Dedifferentiated amniotic fluid mesenchymal stem cell (primary cell): ENCODE data around the gene KCTD8.
A peak's percentile ranks its signal among the peaks of the same experiment; 100 is the strongest.

Experiments
- DNase-seq: peaks from one replicate; pipeline ENCODE4 v3.0.0-alpha.2; 2016; ENCODE audit errors: extremely low spot score

KCTD8 gene

DNA sequence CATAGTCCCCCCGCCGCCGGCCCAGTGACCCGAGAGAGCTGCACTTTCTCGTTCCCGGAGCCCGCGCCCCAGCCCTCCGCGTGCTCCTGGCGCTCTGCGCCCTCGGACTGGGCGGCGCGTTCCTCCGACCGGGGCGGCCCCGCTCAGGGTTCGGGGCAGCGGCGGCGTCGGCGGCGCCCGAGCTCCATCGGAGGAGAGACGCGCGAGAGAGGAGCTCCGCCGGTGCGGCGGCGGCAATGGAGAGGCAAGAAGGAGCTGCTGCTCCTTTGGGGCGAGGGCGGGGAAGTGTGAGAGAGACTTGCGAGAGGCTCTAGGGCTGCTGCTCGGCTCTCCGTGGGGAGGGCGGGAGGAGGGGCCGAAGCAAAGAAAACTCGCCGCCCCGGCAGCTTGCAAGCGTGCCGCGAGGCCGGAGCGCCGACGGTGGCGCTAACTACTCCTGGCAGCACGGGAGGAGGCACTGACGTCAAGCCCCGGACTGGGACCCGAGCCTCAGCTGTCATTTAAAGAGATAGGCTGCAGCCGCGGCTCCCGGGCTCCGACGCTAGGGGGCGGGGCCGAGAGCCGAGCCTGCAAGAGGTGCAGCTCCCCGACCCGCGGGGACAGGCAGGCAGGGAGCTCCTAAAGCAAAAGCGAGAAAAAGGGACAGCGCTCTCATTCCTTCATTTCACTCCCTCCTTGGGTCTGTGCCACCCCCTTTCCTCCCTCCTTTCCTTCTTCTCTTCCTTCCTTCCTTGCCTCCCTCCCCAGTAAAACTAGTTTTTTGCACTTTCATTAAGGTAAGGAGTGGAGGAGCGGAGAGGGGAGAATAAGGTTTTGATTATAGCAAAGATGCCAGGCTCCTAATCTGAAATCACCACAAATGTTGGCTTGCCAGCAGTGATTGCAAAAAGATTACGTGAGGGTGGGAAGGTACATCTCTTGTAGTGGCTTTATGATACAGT, at the start of gene KCTD8:
Gene KCTD8 (minus strand): TSS at position 289 of the 941 bp plus-strand sequence.
- peak; percentile 17 for DNase-seq

DNA sequence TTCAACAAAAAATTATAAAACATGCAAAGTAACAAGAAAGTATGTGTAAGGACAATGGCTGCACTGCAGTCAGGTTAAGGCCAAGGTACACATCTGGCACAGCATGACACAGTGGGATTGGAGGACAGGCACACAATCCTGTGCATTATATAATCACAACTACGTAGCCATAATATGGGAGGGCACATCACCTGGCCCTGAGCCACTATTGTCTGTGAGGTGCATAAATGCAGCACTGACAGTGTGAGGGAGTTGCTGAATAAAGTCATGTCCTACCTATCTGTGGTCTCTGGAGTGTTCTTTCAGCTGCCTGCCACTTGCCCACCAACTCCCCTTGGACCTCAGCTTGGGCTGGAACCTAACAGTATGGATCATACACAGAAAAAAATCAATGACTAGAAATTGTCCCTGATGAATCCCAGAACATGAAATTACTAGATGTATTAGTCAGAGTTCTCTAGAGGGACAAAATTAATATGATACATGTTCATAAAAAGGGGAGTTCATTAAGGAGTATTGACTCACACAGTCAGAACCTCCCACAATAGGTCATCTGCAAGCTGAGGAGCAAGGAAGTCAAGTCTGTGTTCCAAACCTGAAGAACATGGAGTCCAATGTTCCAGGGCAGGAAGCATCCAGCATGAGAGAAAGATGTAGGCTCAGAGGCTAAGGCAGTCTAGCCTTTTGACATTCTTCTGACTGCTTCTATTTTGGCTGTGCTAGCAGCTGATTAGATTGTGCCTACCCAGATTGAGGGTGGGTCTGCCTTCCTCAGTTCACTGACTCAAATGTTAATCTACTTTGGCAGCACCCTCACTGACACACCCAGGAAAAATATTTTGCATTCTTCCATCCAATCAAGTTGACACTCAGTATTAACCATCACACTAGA, 46.4 kb upstream of the KCTD8 start:
- DNase-seq: no peak

- DNase-seq: no peak
These were observed 45.3 kb upstream of the KCTD8 start for GRCh38 chr4:44493924-44494323.

DNA sequence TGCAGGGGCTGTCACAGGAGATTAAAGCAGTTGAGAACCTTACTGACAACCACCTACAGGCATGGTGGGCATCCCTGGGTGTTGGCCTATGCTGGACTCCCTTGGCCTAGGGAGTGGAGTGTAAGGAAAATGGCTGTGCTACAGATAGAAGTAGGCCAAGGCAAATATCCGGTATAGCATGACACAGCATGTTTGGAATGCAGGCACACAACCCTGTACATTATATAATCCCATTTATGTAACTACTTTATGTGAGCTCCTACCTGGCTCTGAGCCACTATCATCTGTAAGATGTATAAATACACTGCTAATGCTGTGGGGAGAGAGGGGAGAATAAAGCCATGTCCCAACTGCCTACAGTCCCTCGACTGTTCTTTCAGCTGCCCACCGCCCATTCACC, 38.7 kb upstream of the KCTD8 start:
- no peak for DNase-seq

DNA sequence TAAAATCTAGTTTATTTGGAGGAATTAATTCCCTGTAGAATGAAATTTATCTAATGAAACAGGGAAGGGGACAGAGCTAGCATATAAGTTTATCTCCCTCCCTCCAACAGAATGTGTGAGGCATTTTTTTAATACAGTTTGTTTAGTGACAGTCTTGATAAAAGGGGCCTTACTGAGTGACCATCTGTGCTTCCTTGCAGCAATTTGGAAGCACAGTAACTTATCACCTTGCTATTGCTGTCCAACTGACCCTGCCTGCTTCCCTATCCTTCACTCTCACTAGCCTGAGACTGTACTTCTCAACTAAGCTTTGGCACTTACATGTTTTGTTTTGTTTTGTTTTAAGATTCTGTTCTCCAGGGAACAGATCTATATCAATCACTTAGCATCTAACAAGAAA, 31.1 kb upstream of the KCTD8 start:
- DNase-seq: no peak

DNA sequence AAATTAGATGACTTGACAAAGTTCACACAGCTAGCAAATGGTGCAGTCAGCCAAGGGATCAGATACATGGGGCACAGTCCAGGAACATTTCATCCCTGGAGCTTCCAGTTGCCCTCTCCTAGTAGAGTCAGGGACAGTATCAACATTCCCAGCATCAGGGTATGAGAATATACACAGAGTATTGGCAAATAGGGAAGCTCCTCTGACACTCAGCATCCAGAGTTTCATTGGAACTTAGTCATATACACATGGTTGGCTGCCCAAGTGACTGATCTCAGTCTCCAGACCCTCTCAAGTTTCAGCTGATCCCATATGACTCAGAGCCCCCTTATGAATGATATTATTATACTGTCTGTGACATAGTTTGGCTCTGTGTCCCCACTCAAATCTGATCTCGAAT, 13.7 kb upstream of the KCTD8 start:
- DNase-seq: no peak

- DNase-seq: no peak
These were observed 775 bp downstream of the KCTD8 start for GRCh38 chr4:44447563-44448504.

DNA sequence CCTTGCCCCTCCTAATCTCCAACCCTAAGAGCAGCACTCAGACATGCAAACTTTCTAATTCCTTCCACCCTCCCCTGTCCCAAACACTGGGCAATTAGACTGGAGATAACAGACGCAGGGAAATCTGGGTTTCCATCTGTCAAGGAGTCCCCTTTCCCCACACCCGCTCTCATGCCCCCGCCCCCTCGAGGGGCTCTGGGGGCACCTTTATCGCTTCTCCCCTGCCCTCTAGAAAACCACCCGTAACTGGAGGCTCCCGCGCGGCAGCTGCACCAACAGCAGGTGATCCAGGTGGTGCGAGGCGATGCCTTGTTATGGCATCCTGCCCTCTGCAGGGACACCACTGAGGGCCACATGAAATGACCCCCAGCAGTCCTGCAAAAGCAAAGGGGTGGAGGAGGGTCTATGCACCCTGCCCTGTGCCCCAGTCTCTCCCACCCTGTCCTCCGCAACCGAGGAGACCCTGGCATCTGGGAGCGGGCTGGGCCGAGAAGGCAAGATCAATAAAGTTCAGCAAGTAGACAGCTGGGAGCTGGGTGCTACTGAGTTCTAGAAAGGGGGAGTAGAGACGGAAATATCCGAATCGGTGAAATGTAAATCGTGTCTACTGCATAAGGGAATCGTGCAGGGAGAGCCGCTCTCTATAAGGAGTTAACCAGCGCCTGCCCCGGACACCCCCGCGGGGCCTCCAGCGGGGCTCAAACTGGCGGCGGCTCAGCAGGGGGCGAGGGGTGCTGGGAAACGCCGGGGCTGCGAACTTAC, 1.6 kb downstream of the KCTD8 start:
- DNase-seq: no peak

GRCh38 chr4:44446191-44446590, 2.4 kb downstream of the KCTD8 start:
- no peak for DNase-seq

- DNase-seq: no peak
These were observed 9.9 kb downstream of the KCTD8 start for GRCh38 chr4:44438687-44439086.

GRCh38 chr4:44434247-44434646, 14.4 kb downstream of the KCTD8 start:
- no peak for DNase-seq

DNA sequence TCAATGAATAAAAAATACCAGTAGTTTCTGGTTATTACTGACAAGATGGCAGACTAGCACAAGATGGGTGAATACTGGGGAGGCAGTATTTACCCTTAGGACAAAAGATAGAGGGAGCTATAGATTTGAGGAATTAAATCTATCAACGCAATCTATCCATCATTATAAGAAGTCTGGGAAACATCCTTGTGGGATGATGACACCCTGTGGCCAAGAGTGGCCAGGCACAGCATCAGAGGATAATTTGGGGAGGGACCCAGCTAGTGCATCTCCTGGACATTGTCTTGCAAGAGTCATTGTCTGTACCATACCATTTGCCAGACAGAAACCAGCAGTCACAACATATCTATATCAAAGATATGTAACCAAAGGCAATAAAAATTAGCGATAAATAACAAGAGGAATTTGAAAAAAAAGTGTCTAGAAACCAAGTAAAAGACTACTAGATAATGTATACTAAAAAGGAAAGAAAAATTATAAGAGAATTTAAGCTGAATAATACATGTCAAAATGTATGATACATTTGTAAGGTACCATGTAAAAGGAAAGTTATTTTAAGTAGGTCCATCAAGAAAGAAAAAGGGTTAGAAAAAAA, 22.9 kb downstream of the KCTD8 start:
- DNase-seq: no peak

DNA sequence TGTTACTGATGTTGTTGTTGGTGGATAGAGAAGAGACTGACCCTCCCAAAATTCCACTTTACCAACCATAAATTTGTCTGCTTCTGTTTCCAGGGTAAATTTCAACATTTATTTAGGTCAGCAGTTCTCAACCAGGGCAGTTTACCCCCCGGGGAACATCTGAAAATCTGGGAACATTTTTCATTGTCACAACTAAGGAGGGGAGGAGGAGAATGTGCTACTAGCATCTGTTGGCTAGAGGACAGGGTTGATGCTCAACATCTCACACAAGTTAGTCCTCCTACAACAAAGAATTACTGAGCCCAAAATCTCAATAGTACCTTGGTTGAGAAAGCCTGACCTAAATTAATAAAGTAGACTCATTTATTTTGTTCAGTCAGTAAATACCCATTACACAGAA, 25.7 kb downstream of the KCTD8 start:
- DNase-seq: no peak

GRCh38 chr4:44421330-44422065, 27.1 kb downstream of the KCTD8 start:
- no peak for DNase-seq

DNA sequence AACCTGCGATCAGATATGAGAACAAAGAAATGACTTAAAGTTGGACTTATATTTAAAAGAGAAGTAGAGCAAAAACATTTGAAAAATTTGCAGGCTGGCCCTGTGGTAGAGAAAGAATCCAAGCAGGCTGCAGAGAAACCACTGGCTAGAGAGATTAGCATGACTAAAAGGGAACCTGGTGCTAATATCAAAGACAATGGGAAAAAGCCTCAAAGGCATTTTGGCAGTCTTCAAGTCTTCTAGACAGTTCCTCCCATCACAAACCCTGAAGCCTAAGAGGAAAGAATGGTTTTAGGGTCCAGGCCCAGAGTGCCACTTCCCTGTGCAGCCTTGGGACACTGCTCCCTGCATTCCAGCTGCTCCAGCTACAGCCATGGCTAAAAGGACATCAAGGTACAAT, 33.4 kb downstream of the KCTD8 start:
- no peak for DNase-seq

DNA sequence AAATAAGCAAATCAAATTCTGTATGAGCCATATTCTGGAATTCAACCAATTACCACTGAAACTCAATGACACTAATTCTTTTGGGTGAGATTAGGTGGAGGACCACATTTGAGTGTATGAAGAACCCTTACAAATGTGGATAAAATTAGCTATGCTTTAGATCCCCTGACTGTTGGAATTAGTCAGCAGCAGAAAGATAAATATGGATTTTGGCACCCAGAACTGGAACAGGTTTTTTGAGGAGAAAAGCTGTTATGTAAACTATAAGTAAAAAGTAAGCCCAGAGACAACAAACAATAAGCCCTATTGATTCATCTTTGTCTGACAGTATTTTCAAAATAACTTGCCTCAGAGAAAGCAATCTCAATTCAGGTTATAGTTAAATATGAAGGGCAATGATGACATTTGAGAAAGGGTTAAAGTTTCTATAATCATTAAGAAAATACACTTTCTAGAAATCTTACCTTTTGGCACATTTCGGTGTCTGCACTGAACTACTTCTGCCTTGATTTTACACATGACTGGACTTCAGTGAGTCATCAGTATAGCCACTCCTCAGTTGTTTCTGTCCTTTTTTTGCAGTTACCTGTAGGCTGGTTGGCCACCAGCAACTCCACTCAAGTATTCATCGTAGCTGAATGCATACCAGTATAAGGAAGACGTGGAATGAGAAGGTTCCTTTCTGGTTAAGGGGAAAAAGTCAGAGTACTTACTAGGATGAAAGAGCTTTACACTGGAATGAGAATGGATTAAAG, 80.0 kb downstream of the KCTD8 start:
- no peak for DNase-seq

DNA sequence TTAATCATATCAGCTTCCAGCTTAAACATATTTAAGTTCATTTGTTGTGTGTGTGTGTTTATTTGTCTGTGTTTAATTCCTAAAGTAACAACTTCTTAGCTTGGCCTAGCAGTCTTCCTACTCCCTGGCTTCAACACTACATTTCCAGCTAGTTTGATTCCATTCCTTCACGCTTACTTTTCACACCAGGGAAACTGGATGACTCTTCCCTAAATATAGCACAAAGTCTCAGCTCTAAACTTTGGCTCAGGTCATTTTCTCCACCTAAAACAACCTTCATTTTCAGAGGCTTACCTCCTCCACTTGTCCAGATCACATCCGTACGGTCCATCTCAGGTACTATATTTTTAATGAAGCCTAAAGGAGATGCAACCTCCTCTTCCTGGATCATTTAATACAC, 94.4 kb downstream of the KCTD8 start:
- no peak for DNase-seq

- no peak for DNase-seq
These were observed 97.5 kb downstream of the KCTD8 start for GRCh38 chr4:44351069-44351468.

DNA sequence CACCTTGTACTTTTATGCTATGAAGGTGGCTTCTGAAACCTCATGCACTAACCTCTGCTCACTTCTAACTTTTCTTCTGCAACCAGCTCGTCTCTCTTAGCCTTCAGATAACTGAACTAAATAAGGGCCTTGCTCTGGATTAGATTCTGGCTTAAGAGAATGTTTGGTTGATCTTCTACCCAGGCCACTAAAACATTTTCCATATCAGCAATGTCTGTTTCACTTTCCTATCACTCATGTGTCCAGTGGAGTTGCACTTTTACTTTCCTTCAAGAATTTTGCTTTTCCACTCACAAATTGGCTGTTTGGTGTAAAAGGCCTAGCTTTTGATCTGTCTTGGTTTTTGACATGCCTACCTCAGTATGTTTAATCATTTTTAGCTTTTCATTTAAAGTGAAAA, 105.8 kb downstream of the KCTD8 start:
- no peak for DNase-seq
